NCI-H2171 treated with DMSO at 0.1 percent for 48 hours (cell line): ENCODE data around the gene HOXD4.

Experiments
- DNase-seq: peaks from one replicate; lab custom pipeline; 2025; lab: John Stamatoyannopoulos, UW

HOXD4 gene

DNA sequence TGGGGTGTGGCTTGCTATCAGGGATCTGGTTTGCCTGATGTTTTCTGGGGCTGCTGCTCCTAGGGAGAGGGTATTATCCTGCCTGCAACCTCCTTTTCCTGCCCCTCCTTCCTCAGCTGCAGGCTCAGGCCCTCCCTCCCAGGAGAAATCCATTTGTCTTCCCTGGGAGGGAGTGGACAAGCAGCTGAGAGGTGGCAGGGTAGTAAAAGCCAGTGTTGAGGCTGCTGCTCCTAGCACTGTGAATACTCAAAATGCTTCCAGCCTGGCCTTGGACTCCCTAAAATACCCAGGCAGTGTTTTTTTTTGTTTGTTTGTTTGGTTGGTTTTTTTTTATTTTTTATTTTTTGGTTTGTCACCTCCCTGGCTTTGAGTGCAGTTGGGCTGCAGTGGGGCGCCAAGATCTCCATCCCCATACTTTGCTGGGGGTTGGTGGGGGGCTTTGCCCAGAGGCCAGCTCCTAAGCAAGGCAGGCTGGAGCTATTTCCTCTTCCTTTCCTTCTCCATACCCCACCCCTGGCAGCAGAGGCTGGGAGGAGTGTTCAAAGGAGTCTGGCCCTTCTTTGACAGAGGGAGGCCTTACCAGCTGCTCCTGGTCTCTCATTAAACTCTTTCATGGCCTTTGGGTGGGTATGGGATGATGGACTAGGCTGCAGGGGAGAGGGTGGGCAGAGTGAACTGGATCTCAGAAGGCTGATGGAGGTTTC lies 19.4 kb downstream of the HOXD4 start:
- no peak for DNase-seq

DNA sequence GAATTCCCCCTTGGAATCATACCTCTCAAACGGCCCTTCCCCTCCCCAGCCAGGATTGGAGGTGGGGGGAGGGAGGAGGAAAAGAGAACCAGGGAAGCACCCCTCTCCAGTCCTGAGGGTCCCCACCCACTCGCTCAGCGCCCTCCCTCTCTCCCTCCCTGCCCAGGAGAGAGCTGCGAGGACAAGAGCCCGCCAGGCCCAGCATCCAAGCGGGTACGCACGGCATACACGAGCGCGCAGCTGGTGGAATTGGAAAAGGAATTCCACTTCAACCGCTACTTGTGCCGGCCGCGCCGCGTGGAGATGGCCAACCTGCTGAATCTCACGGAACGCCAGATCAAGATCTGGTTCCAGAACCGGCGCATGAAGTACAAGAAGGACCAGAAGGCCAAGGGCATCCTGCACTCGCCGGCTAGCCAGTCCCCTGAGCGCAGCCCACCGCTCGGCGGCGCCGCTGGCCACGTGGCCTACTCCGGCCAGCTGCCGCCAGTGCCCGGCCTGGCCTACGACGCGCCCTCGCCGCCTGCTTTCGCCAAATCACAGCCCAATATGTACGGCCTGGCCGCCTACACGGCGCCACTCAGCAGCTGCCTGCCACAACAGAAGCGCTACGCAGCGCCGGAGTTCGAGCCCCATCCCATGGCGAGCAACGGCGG lies 20.1 kb downstream of the HOXD4 start:
- no peak for DNase-seq

DNA sequence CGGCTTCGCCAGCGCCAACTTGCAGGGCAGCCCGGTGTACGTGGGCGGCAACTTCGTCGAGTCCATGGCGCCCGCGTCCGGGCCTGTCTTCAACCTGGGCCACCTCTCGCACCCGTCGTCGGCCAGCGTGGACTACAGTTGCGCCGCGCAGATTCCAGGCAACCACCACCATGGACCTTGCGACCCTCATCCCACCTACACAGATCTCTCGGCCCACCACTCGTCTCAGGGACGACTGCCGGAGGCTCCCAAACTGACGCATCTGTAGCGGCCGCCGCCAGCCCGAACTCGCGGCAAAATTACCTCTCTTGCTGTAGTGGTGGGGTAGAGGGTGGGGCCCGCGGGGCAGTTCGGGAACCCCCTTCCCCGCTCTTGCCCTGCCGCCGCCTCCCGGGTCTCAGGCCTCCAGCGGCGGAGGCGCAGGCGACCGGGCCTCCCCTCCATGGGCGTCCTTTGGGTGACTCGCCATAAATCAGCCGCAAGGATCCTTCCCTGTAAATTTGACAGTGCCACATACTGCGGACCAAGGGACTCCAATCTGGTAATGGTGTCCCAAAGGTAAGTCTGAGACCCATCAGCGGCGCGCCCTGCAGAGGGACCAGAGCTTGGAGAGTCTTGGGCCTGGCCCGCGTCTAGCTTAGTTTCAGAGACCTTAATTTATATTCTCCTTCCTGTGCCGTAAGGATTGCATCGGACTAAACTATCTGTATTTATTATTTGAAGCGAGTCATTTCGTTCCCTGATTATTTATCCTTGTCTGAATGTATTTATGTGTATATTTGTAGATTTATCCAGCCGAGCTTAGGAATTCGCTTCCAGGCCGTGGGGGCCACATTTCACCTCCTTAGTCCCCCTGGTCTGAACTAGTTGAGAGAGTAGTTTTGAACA lies 20.9 kb downstream of the HOXD4 start:
- DNase-seq, result no peak

DNA sequence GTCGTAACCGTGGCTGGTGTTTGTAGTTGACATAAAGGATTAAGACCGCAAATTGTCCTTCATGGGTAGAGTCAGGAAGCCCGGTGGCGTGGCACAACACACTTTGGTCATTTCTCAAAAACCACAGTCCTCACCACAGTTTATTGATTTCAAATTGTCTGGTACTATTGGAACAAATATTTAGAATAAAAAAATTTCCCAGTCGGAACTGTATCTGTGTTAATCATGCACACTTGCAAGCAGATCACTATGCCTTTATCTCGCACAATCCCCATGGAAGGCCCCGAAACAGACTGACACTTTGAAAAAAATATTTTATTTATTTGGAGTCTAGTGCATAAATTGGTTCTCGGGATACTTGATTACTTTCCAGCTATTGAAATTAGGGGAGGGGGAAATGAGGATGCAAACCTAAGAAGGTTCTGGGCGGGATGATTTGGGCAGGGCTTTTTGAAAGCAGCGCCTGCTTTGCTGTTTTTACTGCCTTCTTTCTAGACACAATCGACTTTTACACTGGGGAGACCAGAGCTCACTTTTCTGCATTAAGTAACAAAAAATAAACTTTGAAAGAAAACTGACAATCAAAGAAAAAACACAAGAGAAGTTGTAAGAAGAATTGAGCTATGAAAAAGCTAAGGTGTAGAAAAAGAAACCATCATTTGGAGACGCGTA lies 21.7 kb downstream of the HOXD4 start:
- DNase-seq, result no peak

DNA sequence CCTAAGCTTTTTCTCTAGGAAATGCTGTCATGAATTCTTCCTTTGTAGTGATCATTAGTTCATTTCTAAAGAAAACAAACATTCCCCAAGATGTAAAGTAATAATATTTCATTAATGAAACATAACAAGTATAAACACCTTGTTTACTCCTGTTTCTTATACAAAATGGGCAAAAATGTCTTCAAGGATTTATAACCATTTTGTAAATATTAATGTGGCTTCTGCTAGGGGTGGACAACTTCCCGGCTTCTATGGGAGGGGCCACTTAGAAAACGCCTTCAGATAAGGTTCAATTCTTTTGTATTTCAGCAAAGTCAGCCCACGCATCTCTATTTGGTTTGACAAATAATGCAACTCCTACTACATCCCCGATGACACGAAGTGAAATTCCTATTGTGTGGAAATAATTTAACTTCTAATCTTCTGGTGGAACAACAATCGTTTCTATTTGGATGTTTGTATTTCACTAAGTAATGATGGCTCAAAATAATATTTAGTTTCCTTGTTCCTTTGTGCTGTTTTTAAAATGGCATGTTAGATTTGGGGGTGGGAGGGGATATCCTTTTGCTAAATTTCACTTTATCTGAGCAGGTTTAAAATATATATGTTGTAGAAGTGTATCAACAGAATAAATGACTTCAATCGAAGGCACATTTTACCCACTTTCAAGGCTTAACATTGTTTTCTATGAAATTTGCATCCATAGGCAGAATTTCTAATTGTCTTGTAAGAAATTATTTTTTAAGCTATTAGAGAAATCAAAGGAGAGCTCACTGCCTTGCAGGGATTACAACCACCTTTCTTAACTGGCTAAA lies 22.4 kb downstream of the HOXD4 start:
- DNase-seq, result no peak

DNA sequence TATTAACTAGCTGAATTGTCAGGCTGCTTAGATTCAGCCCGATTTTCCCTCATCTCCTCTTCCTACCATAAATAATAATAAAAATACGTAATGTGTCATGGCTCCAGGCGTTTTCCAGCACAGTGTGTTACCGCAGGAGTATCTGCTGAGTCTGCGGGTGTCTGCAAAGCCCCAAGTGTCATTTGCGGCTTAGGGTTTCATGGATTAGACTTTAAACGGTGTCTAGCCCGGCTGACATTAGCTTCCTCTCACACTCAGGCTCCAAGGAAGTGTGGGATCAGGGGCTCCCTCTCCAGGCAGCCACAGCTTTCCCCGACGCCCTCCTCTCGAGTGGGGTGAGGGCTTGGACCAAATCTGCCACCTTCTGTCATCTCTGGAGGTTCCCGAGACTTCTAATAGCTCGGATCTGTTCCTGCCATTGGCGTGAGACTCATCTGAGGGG lies 23.1 kb downstream of the HOXD4 start:
- DNase-seq, result no peak

DNA sequence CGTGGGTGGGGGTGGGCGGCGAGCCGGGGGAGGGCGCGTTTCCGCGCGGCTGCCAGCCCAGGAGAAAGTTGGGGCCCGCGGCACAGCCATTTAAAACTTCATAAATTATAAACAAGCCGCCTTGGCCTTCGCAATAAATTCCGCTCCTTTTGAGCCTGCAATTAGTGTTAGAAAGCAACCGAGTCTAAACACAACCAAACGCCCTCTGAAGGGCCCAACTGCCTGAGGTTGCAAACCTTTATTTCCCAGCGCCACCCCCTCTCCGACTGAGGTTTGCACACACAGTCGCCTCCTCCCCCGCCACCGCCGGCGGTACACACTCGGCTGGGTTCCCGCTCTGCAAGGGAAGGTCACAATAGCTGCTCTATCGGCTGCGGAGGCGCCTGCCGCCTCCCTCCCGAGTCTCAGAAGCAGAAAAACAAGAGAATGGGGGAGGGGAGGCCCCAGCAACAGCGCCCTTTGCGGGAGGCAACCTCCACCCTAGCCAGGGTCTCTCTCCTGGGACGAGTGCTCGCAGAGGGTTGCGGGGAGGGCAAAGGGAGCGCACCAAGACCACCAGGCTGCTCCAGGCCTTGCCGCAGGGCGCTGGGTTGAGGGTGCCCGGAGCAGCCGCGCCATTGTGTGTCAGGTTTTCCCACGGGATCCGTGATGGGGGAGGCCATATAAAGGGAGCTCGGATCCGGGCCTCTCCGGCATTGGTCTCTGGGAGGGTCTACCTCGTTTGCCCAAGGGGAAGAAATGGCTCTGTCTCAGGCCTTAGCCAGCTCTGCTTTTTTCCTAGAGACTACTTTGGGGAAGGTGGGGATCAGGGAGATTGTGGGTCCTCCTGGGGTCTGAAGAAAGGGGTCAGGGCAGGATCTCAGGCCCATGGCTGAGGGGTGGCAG lies 23.7 kb downstream of the HOXD4 start:
- no peak for DNase-seq

DNA sequence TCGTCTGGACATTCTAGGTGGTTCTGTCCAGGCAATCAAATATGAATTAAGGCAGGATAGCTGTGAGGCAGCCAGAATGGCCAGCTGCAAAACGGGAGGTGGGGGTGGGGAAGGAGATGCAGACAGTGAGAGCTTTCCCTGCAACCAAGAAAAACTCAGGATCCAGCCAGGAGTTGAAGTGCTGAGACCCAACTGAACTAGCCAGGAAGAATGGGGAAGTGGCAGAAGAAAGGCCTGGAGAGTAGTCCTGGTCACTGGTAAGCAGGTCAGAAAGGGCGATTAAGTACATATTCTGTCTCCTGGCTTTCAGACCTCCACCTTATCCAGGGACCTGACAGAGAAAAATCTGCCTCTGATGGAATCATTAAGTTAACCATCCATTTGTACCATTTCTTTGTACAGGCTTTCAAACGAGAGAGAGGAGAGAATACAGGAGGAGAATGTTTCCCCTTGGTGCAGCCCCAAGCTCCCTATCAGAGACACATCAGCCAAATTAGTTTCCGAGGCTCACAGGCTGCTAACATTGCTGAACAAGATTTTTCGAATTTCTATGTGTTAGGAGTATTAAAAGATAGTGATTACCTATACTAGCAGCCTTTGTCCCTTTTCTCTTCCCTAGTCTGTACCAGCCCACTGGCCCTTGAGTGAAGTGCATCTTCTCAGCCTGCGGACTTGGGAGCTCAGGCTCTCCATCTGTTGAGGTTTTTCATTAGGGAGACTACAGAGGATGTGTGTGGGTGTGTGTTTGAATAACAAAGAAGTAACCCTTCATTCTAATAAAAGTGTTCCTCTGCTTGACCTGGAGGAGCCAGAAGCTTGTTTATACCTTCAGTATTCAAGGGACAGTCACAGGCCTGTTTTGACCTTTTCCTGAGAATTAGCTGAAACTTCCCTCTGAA lies 24.6 kb downstream of the HOXD4 start:
- DNase-seq, result no peak

DNA sequence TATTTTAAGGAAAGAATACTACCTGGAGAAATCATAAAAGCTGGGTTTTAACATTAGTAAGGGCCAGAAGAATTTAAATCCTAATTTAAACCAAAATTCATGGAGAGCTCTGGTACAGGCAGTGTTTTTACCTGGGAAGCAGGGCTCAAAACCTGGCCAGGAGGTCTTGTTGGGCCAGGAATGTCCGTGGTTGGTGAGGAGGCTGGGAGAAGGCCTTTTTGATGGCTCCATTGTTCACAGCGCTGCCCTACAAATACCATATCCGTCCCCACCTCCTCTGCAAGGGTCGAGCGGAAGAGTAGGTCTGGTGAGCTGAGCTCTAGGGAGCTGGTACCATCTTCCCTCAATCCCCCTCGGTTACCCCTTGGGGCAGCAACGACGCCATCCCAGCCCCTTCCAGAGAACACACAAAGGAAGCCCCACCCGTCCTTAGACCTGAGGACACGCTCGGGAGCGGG lies 26.3 kb downstream of the HOXD4 start:
- DNase-seq, result no peak

DNA sequence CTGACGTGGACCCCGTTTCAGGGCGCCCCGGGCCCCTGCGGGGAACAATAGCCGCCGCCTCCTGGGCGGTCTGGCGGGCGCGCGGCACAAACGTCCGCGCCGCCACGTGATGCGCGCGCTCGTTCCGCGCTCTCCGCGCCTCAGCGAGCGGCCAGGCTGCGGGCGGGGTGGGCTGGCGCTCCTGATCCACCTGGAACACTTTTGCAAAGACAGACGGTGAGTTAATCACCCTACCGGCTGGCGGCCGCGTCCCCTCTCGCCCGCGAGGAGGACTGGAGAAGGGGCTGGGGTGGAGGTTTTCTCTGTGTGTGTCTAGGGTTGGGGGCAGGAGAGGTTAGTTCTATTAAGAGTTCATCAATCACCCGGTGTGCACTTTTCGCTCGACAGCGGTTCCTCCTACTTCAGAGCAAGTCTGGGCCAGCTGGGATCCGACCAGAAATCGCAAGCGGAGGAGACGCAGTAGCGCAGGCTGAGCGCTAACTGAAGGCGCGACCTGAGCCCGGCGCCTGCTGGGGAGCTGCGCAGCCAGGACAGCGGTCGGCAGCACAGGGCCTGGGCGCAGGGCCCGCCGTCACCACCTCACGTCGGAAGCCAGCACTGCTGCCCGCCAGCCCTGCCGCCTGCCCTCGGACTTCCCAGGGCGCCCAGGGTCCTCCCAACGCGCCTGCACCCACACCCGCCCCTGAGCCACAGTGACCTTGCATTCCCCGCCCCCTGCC lies 26.8 kb downstream of the HOXD4 start:
- peak; percentile 84 for DNase-seq

DNA sequence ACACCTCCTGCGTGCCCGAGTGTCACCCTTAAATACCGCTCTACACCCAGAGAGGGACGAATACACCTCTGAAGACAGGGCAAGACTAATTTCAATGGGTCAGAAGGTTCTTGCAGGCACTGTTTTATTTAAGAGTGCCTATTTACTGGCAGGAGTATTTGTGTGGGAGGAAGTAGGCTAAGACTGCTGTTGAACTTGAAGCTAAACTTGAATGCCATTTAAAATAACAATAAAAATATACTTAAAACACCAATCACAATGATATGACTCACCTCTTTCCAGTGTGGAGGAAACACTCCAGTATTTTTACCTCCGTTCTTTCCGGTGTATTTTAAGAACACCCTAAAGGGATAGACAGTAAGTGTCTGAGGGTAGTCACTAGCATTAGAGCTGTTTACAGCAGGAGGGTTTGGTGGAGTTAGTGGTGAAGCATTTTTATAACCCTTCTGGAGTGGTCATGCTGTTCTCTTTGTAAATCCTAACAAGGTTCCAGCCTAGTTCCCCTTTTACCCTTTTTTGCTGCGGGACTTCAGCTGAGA lies 27.5 kb downstream of the HOXD4 start:
- DNase-seq, result no peak

DNA sequence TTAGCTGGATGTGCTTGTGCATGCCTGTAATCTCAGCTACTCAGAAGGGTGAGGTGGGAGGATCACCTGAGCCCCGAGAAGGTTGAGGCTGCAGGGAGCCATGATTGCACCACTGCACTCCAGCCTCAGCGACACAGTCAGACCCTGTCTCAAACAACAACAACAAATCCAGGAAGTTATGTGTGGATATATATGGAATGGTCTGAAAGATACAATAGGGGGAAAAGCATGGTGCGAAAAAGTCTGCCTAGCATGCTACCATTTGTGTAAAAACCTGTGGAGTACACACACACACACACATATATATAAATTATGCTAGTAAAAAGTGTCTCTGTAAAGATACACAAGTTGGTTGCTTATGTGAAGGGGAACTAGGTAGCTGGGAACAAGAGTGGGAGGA lies 30.2 kb downstream of the HOXD4 start:
- no peak for DNase-seq

DNA sequence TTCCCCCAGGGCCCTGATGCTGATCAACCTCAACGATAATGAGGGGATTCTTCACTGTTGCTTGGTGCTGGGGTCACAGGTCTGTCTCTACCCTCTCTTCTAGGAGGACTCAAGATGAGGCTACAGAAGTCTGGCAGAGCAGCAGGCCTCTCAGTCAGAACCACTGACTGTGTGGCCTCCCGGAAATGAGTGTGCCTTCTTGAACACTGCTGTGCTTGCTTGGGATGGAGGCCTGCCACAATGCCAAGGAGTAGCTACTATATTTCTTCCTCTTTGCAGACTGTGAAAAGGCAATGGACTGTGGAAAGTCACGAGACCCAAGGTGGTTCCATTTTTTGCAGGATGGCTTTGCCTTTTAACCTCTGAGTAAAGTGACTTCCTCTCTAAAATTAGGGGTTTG lies 31.3 kb downstream of the HOXD4 start:
- DNase-seq, result no peak

DNA sequence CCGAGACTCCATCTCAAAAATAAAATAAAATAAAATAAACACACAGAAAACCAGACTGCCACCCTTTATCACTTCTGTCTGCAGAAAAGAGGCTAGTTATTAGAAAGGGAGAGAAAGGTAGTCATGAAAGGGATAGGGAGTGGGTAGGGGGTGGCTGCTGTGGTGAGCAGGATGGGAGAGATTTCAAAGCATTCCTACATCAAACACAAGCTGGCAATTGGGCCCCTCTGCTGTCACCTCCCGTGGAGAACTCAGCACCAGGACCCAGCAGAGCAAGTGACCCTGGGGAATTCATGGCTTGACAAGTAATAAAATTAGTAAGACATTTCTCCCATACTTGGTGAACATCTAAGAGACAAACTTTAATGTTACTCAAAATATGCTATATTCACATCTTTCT lies 33.4 kb downstream of the HOXD4 start:
- no peak for DNase-seq

DNA sequence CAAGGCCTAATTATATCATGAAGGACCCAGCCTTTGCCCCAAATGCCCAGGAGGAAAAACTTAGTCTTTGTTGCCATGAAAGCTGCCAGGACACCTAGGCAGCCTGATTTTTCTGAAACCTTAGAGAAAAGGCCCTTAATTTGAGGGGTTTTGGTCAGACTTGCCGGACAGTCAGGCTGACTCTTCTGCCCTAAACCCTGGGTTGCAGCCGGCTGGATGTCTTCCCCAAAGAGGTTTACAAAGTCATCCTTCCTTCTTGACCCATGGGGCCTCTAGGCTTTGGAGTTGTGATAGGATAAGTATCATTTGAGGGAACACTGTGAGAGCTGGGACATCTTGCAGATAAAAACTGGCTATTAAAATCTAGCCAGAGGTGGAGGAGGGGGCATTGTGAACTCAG lies 34.7 kb downstream of the HOXD4 start:
- DNase-seq, result no peak

DNA sequence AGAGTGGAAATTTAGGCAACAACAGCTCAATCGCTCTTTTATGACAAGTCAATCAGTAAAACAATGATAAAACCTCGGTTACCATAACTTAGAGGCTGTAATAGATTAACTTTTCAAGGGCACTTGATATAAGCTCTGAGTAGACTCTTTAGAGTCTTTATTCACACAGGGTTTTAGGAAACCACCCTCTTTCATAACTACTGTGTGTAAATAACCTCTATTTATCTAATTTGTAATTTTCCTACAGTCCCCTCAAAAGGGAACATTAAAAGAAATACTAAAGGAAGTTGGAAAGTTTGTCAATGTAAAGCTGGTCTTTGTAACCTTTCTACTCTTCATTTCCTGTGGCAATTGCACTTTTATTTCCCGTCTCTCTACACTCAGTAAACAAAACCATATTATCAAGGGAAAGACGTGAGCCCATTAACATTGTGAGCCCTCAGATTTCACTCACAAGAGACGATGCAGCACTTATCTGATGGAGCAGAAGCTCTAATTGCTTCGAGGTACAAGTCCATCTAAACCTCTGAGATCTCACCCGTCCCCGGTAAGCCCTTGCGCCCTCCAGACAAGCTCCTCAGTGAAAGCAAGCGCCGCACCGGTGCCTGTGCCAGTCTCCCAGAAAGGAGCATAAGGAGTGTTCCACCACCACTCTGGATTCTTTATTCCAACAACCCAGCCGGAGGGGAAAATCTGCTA lies 36.0 kb downstream of the HOXD4 start:
- DNase-seq, result peak; percentile 60

DNA sequence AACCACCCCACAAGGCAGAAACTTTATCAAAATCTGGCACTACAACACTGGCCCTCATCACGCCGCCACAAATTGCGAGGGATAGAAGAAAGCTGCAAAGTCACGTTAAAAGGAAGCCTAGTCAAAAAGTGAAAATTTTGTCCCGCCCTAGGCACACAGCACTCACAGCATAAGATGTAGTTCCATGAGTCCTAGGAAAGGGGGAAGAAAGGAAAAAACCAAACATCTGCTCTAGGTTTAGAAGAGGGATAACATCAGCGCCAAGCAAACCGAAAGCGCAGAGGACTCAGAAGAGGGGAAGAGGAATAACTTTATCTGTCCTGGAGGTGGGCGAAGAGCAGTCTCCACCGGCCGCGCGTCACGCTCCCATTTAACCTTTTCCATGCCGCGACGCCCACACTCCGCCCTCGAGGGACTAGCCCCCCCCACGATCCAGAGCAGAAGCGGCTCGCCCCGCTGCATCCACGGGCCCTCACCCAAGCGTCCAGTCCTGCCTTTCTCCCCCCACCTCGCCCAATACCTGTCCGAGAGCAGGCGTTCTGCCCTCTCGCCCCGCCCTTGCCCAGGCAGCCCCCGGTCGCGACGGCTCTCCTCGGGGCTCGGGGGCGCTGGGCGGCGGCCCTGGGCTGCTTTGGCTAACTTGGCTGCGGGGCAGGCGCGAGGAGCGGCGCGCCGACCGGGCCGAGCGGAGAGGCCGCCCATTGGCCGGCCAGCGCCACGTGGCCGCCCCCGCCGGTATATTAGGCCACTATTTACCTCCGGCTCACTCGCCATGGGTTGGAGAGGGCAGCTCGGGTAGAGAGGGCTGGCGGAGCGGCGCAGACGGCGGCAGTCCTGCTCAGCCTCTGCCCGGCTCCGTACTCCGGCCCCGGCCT lies 36.8 kb downstream of the HOXD4 start, which contains the start of gene HOXD1:
Gene HOXD1, plus strand, starts transcription at position 770 of the 875 bp plus-strand sequence. CDS start 134 bp downstream, outside the sequence.
- DNase-seq, result peak; percentile 60
